MM.1S (cell line): Measurements from ENCODE around the gene AHRR.

ENCODE experiments used
- DNase-seq: peaks from one replicate; pipeline ENCODE4 v3.0.0-alpha.2; 2015
- H2AFZ ChIP-seq: fragments of 300-600 bp; sonication (generic); 2 replicates; pipeline ENCODE4 v1.6.0; 2016; ENCODE audit warnings: antibody characterized with exemption, low read length
- H3F3A ChIP-seq: fragments of 300-600 bp; sonication (generic); 2 replicates; pipeline ENCODE4 v1.6.1; 2016; ENCODE audit warnings: mild to moderate bottlenecking, antibody characterized with exemption, low read length, moderate library complexity, mixed read lengths; ENCODE audit not compliant: insufficient read depth
- H3K27ac ChIP-seq: fragments of 300-600 bp; sonication (generic); 2 replicates; pipeline ENCODE4 v1.5.1; 2016; ENCODE audit warnings: mild to moderate bottlenecking, low read length
- H3K27me3 ChIP-seq: fragments of 300-600 bp; sonication (generic); replicated peaks from 2 replicates; pipeline ENCODE4 v1.6.0; 2016; ENCODE audit warnings: low read length; ENCODE audit not compliant: insufficient read depth
- H3K36me3 ChIP-seq: fragments of 300-600 bp; sonication (generic); replicated peaks from 2 replicates; pipeline ENCODE4 v1.6.1; 2016; ENCODE audit warnings: mild to moderate bottlenecking, low read length, mixed read lengths; ENCODE audit not compliant: insufficient read depth
- H3K4me1 ChIP-seq: fragments of 300-600 bp; sonication (generic); 2 replicates; pipeline ENCODE4 v1.6.1; 2016; ENCODE audit warnings: low read length, mixed read lengths
- H3K4me2 ChIP-seq: fragments of 300-600 bp; sonication (generic); 2 replicates; pipeline ENCODE4 v1.6.0; 2016; ENCODE audit warnings: low read depth, low read length
- H3K4me3 ChIP-seq: fragments of 300-600 bp; sonication (generic); 2 replicates; pipeline ENCODE4 v1.5.1; 2016; ENCODE audit warnings: low read length, mixed read lengths
- H3K79me2 ChIP-seq: fragments of 300-600 bp; sonication (generic); 2 replicates; pipeline ENCODE4 v1.6.1; 2016; ENCODE audit warnings: mixed run types, low read length, mixed read lengths
- H3K9ac ChIP-seq: fragments of 300-600 bp; sonication (generic); 2 replicates; pipeline ENCODE4 v1.6.1; 2016; ENCODE audit warnings: low read length, mixed read lengths
- H3K9me2 ChIP-seq: fragments of 300-600 bp; sonication (generic); replicated peaks from 2 replicates; pipeline ENCODE4 v1.6.1; 2016; ENCODE audit warnings: mild to moderate bottlenecking, low read length, mixed read lengths; ENCODE audit not compliant: insufficient read depth
- H3K9me3 ChIP-seq: fragments of 300-600 bp; sonication (generic); replicated peaks from 2 replicates; pipeline ENCODE4 v1.6.1; 2016; ENCODE audit warnings: mild to moderate bottlenecking, low read length, mixed read lengths; ENCODE audit not compliant: insufficient read depth
- H4K20me1 ChIP-seq: fragments of 300-600 bp; sonication (generic); 2 replicates; pipeline ENCODE4 v1.6.1; 2016; ENCODE audit warnings: mild to moderate bottlenecking, low read length, moderate library complexity, mixed read lengths; ENCODE audit not compliant: insufficient read depth
- CTCF ChIP-seq: fragments of 300-600 bp; sonication (generic); IDR thresholded peaks from 2 replicates; pipeline ENCODE4 v1.5.1; 2016; ENCODE audit warnings: antibody characterized with exemption, low read length, mixed read lengths
- EZH2 ChIP-seq: fragments of 300-600 bp; sonication (generic); optimal IDR thresholded peaks from 2 replicates; pipeline ENCODE3; 2017; ENCODE audit warnings: low read depth, mild to moderate bottlenecking, antibody characterized with exemption, low read length, mixed read lengths
- EZH2phosphoT487 ChIP-seq: fragments of 300-600 bp; sonication (generic); IDR thresholded peaks from 2 replicates; pipeline ENCODE4 v1.6.1; 2018; ENCODE audit warnings: antibody characterized with exemption, low read length

The AHRR gene

GRCh38 chr5:405421-405820 lies 83.9 kb downstream of the AHRR start:
- Histone ChIP-seq H3K79me2 (no peaks in the 10 kb centered on the region), H3F3A (no peaks in the 10 kb centered on the region), H3K27me3 (peaks cover 63% of the 10 kb centered on the region), H3K4me3 (no peak overlapping the region), H3K4me1 (no peaks in the 10 kb centered on the region), H3K9ac (no peak overlapping the region), H2AFZ (no peak overlapping the region), H3K36me3 (no peaks in the 10 kb centered on the region), H3K4me2 (no peak overlapping the region), H3K9me2 (no peaks in the 10 kb centered on the region), H3K9me3 (no peaks in the 10 kb centered on the region), H4K20me1 (no peaks in the 10 kb centered on the region), H3K27ac (no peak overlapping the region)
- DNase-seq, result no peak
- no peak for TF ChIP-seq CTCF
- no peak for TF ChIP-seq EZH2
- TF ChIP-seq EZH2phosphoT487, result no peak

- H3K27ac ChIP-seq, result no peak overlapping the region
- no peaks in the 10 kb centered on the region for H3K4me1 ChIP-seq
- H3K4me2 ChIP-seq, result no peak overlapping the region
- TF ChIP-seq CTCF (no peak), EZH2 (no peak), EZH2phosphoT487 (no peak)
- H3K36me3 ChIP-seq, result no peaks in the 10 kb centered on the region
- no peak overlapping the region for H2AFZ ChIP-seq
- peaks cover 58% of the 10 kb centered on the region for H3K27me3 ChIP-seq
- H3K79me2 ChIP-seq, result no peaks in the 10 kb centered on the region
- no peaks in the 10 kb centered on the region for H3K9me2 ChIP-seq
- no peak overlapping the region for H3K4me3 ChIP-seq
- DNase-seq, result no peak
- no peaks in the 10 kb centered on the region for H3F3A ChIP-seq
- no peaks in the 10 kb centered on the region for H4K20me1 ChIP-seq
- H3K9me3 ChIP-seq, result no peaks in the 10 kb centered on the region
- H3K9ac ChIP-seq, result no peak overlapping the region
Observed at GRCh38 chr5:406041-406440, 84.5 kb downstream of the AHRR start.

GRCh38 chr5:407051-407450 lies 85.5 kb downstream of the AHRR start:
- no peaks in the 10 kb centered on the region for H3K79me2 ChIP-seq
- no peaks in the 10 kb centered on the region for H3K9me3 ChIP-seq
- H3K27me3 ChIP-seq, result peaks cover 54% of the 10 kb centered on the region
- H2AFZ ChIP-seq, result no peak overlapping the region
- H3K27ac ChIP-seq, result no peak overlapping the region
- no peak overlapping the region for H3K4me3 ChIP-seq
- no peaks in the 10 kb centered on the region for H3K4me1 ChIP-seq
- DNase-seq, result no peak
- H3K9me2 ChIP-seq, result no peaks in the 10 kb centered on the region
- H3K36me3 ChIP-seq, result no peaks in the 10 kb centered on the region
- no peak overlapping the region for H3K9ac ChIP-seq
- H4K20me1 ChIP-seq, result no peaks in the 10 kb centered on the region
- H3F3A ChIP-seq, result no peaks in the 10 kb centered on the region
- no peak overlapping the region for H3K4me2 ChIP-seq
- no peak for TF ChIP-seq EZH2
- no peak for TF ChIP-seq EZH2phosphoT487
- TF ChIP-seq CTCF, result no peak
